Osteoblast (primary cell): ENCODE results near the gene CA4. TPM values are rescaled to one million over a fixed set of nuclear protein-coding genes. Genes with fewer than 3 reads are reported as not detected.

ENCODE experiments used
- DNase-seq: peaks from one replicate; pipeline ENCODE4 v3.0.0; 2011; ENCODE audit warnings: low spot score, mixed read lengths; ENCODE audit not compliant: insufficient read length; ENCODE audit errors: missing footprints
- H2AFZ ChIP-seq: 2 replicates; pipeline ENCODE4 v1.6.0; 2011; ENCODE audit warnings: mild to moderate bottlenecking, low read length
- H3K27ac ChIP-seq: 2 replicates; pipeline ENCODE4 v1.5.1; 2011; ENCODE audit warnings: mild to moderate bottlenecking, low read depth, low read length, moderate library complexity
- H3K27me3 ChIP-seq: 2 replicates; pipeline ENCODE4 v1.6.0; 2012; ENCODE audit warnings: mild to moderate bottlenecking, control low read depth, inconsistent platforms, low read length, moderate library complexity; ENCODE audit not compliant: insufficient read depth
- H3K36me3 ChIP-seq: 2 replicates; pipeline ENCODE4 v1.5.1; 2011; ENCODE audit warnings: mild to moderate bottlenecking, low read length, control low read depth, moderate library complexity; ENCODE audit not compliant: insufficient read depth
- H3K4me1 ChIP-seq: 2 replicates; pipeline ENCODE4 v1.5.1; 2011; ENCODE audit warnings: mild to moderate bottlenecking, low read length, control low read depth, moderate library complexity; ENCODE audit not compliant: insufficient read depth
- H3K4me2 ChIP-seq: 2 replicates; pipeline ENCODE4 v1.6.0; 2011; ENCODE audit warnings: mild to moderate bottlenecking, low read length; ENCODE audit not compliant: insufficient read depth
- H3K4me3 ChIP-seq: fragments of 200-600 bp; sonication (generic); 3 replicates; pipeline ENCODE4 v1.5.1; 2012; ENCODE audit warnings: mild to moderate bottlenecking, low read length, inconsistent platforms; ENCODE audit not compliant: insufficient read depth
- H3K79me2 ChIP-seq: 2 replicates; pipeline ENCODE4 v1.6.0; 2012; ENCODE audit warnings: mild to moderate bottlenecking, low read length, control low read depth, inconsistent platforms; ENCODE audit not compliant: insufficient read depth
- H3K9me3 ChIP-seq: 2 replicates; pipeline ENCODE4 v1.5.1; 2011; ENCODE audit warnings: low read depth, low read length, control low read depth
- H4K20me1 ChIP-seq: 2 replicates; pipeline ENCODE4 v1.6.0; 2012; ENCODE audit warnings: mild to moderate bottlenecking, low read length, control low read depth; ENCODE audit not compliant: insufficient read depth
- CTCF ChIP-seq: IDR thresholded peaks from 2 replicates; pipeline ENCODE4 v1.5.1; 2011; ENCODE audit warnings: mild to moderate bottlenecking, low read depth, low read length, moderate library complexity; ENCODE audit errors: extremely low read depth
- total RNA-seq: library from RNA; depleted of rRNA; stranded (reverse); fragments of >200 nt; gene quantifications from 2 replicates; pipeline ENCODE4 v1.2.3, GENCODE V29; 2012

The CA4 gene
- total RNA-seq, 1 donor, result not detected

DNA sequence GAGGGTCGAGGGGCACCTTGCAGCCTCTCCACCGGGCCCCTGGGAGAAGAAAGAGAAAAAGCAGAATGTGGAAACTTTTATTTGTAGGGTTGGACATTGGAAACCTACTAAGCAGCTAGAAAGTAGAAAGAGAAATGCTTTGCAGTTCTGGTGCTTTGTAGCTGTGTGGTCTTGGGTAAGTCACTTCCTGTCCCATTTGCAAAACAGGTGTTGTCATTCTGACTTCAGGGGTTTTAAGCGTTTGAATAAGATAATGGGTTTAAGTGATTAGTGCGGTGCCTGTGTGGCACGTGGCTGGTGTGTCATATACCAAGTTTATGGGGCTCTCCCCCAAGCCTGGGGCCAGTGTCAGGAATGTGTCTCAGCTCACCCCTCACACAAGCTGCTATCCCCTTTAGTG lies 1.6 kb downstream of the CA4 start:
- DNase-seq, result no peak
- Histone ChIP-seq H3K27ac (no peak overlapping the region), H3K4me2 (no peak overlapping the region), H3K36me3 (no peaks in the 10 kb centered on the region), H3K9me3 (no peaks in the 10 kb centered on the region), H3K79me2 (no peaks in the 10 kb centered on the region), H3K4me3 (no peak overlapping the region), H3K27me3 (peaks cover 69% of the 10 kb centered on the region), H2AFZ (no peak overlapping the region), H4K20me1 (peaks cover 3% of the 10 kb centered on the region), H3K4me1 (peaks cover 14% of the 10 kb centered on the region)
- TF ChIP-seq CTCF, result no peak

DNA sequence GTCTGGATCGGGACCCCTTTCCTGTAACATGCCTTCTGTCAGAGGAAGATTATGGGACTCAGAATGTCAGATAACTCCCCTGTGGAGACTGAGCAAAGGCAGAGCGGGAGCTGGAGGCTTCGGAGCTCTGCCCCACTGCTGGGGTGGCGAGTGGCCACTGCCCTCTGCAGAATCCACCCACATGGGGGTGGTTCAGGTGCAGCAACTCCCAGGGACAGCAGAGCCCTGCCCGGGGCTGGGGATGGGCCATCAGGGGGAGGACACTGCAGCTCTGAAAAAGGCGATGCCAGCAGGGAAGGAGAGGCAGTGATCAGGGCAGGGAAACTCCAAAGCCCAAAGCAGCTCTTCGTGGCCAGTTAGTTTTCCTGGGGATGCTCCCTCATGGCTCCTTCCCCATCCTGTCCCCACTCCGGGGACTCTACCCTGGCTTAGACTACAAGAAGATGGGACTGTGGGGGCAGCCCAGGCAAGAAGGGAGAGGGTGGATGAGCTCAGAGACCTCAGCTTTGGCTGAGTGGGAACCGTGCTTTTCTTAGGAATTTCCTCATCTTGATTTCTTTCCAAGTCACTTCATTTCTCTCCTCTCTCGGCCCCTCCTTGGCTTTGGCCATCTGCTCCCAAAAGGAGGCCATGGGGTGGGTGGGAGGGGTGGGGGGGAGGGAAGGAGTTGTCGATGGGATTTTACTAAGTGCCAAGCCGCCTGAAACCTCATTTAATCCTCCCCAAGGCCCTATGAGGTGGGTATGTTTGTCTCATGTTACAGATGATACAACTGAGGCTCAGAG lies 4.0 kb downstream of the CA4 start:
- H3K36me3 ChIP-seq, result no peaks in the 10 kb centered on the region
- peaks cover 3% of the 10 kb centered on the region for H4K20me1 ChIP-seq
- peaks cover 45% of the 10 kb centered on the region for H3K27me3 ChIP-seq
- H3K9me3 ChIP-seq, result no peaks in the 10 kb centered on the region
- DNase-seq, result peak; percentile 93
- no peak overlapping the region for H3K4me3 ChIP-seq
- no peak overlapping the region for H2AFZ ChIP-seq
- no peaks in the 10 kb centered on the region for H3K79me2 ChIP-seq
- H3K4me2 ChIP-seq, result peak overlapping the region; percentile 55
- no peak for TF ChIP-seq CTCF
- H3K27ac ChIP-seq, result peak overlapping the region; percentile 14
- H3K4me1 ChIP-seq, result peaks cover 14% of the 10 kb centered on the region

- Histone ChIP-seq H3K36me3 (no peaks in the 10 kb centered on the region), H3K4me3 (no peak overlapping the region), H3K4me1 (peaks cover 14% of the 10 kb centered on the region), H2AFZ (no peak overlapping the region), H3K9me3 (no peaks in the 10 kb centered on the region), H3K27ac (peak overlapping the region; percentile 14), H3K79me2 (no peaks in the 10 kb centered on the region), H4K20me1 (peaks cover 3% of the 10 kb centered on the region), H3K4me2 (peak overlapping the region; percentile 55), H3K27me3 (peaks cover 35% of the 10 kb centered on the region)
- TF ChIP-seq CTCF, result no peak
- peak; percentile 99 for DNase-seq
These were observed 5.0 kb downstream of the CA4 start for GRCh38 chr17:60154616-60155426.

DNA sequence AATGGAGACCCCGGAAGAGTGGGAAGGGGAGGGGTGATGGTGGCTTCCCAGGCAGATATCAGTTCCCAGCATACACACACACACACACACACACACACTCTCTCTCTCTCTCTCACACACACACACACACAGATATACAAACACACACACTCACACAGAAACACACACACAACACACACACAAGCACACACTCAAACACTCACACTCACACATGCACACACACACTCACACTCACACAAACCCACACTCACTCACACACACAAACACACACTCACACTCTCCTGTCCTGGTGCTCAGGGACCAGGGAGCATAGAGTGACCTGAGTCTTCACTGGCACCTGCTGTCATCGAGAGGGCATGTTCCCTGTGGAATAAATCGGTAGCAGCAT lies 5.6 kb downstream of the CA4 start:
- Histone ChIP-seq H3K4me3 (no peak overlapping the region), H3K27me3 (peaks cover 32% of the 10 kb centered on the region)

More for the DNA sequence above, 5.6 kb downstream of the CA4 start:
- Histone ChIP-seq H2AFZ (no peak overlapping the region), H4K20me1 (peaks cover 3% of the 10 kb centered on the region), H3K27ac (no peak overlapping the region), H3K9me3 (no peaks in the 10 kb centered on the region), H3K4me1 (peaks cover 14% of the 10 kb centered on the region), H3K4me2 (no peak overlapping the region), H3K79me2 (no peaks in the 10 kb centered on the region), H3K36me3 (no peaks in the 10 kb centered on the region)
- no peak for TF ChIP-seq CTCF
- DNase-seq, result no peak
